ENCODE data around the gene ADRA2C.

DNA sequence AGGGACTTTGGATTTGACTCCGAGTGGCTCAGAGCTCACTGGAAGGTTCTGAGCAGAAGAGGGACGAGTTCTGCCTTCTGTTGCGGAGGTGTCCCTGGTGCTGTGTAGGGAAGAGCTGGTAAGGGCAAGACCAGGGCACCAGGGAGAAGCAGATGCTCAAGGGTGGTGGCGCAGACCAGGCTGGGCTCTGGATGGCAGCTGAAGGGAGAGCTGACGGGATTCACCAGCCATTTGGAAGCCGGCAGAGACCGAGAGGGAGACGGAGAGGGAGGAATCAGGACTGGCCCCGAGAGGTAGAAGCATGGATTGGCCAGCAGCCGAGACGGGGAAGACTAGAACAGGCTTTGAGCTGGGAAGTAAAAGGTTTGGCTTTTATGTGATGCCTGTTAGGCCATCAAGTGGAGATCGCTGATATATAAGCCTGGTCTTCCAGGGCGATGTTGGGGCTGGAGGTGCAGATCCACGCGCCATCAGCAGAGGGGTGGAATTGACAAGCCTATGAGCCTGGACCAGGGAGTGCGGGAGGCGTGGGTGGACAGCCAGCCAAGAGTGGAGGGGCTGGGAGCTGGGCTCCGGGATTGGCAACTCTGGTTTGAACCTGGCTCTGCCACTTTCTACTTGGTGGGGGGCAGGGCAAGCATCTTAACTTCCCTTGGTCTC is 43.4 kb downstream of the ADRA2C start:
- TF ChIP-seq POLR2AphosphoS5 (IDR thresholded peaks at IDR 0.05; ENCODE audit: low read depth) (no peak), JUNB (IDR thresholded peaks at IDR 0.05; ENCODE audit: unreplicated experiment) (no peak), EZH2 (IDR thresholded peaks at IDR 0.05; ENCODE audit: low read depth, unreplicated experiment) (no peak), EZH2phosphoT487 (IDR thresholded peaks at IDR 0.05; ENCODE audit: unreplicated experiment) (no peak), ZNF331 (CRISPR knock-in tag; IDR thresholded peaks at IDR 0.05; ENCODE audit: low read depth) (no peak), CREB1 (CRISPR knock-in tag; IDR thresholded peaks at IDR 0.05; ENCODE audit: low read depth) (no peak), ZNF114 (CRISPR knock-in tag; IDR thresholded peaks at IDR 0.05) (no peak), STAT1 (IDR thresholded peaks at IDR 0.05; ENCODE audit: unreplicated experiment) (no peak), NANOG (IDR thresholded peaks at IDR 0.05; ENCODE audit: borderline replicate concordance) (no peak)
- TF ChIP-seq, protein P1, sequence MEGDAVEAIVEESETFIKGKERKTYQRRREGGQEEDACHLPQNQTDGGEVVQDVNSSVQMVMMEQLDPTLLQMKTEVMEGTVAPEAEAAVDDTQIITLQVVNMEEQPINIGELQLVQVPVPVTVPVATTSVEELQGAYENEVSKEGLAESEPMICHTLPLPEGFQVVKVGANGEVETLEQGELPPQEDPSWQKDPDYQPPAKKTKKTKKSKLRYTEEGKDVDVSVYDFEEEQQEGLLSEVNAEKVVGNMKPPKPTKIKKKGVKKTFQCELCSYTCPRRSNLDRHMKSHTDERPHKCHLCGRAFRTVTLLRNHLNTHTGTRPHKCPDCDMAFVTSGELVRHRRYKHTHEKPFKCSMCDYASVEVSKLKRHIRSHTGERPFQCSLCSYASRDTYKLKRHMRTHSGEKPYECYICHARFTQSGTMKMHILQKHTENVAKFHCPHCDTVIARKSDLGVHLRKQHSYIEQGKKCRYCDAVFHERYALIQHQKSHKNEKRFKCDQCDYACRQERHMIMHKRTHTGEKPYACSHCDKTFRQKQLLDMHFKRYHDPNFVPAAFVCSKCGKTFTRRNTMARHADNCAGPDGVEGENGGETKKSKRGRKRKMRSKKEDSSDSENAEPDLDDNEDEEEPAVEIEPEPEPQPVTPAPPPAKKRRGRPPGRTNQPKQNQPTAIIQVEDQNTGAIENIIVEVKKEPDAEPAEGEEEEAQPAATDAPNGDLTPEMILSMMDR (conservative IDR thresholded peaks at IDR 0.05; ENCODE audit: low read depth in 2 of 2) = no peak
- TF ChIP-seq, protein P2, sequence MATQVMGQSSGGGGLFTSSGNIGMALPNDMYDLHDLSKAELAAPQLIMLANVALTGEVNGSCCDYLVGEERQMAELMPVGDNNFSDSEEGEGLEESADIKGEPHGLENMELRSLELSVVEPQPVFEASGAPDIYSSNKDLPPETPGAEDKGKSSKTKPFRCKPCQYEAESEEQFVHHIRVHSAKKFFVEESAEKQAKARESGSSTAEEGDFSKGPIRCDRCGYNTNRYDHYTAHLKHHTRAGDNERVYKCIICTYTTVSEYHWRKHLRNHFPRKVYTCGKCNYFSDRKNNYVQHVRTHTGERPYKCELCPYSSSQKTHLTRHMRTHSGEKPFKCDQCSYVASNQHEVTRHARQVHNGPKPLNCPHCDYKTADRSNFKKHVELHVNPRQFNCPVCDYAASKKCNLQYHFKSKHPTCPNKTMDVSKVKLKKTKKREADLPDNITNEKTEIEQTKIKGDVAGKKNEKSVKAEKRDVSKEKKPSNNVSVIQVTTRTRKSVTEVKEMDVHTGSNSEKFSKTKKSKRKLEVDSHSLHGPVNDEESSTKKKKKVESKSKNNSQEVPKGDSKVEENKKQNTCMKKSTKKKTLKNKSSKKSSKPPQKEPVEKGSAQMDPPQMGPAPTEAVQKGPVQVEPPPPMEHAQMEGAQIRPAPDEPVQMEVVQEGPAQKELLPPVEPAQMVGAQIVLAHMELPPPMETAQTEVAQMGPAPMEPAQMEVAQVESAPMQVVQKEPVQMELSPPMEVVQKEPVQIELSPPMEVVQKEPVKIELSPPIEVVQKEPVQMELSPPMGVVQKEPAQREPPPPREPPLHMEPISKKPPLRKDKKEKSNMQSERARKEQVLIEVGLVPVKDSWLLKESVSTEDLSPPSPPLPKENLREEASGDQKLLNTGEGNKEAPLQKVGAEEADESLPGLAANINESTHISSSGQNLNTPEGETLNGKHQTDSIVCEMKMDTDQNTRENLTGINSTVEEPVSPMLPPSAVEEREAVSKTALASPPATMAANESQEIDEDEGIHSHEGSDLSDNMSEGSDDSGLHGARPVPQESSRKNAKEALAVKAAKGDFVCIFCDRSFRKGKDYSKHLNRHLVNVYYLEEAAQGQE (IDR thresholded peaks at IDR 0.05; ENCODE audit: unreplicated experiment) = no peak

Data from GM23338 (cell line).